ENCODE measurements around the gene PTPRT.

PTPRT gene

DNA sequence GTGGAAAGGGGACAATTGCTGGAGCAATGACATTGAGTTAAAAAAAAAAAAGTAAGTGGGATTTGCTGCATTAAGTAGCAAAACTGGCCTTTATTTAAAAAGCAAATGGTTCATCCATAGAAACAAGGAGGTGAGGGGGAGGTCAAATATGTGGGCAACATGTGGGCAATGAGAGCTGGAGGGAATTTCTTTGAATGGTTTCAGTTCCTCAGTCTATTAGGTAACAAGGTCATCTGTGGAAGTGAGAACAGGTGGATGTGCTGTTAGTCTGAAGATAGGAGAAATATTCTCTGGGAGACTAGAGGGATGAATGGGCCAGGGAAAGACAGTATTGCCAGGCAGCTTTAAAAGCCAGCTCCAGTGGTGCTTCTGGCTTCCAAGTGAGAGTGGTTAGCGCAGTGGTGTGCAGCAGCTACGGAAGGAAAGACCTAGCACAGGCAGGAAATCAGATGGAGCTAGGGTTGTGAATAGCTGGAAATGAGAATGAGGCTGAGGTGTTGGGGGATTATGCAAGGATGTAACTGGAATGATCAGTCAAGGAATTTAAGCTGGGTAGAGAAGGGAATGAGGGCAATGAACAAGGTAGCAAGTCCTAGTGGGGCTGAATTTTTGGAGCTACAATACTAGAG, 727.6 kb downstream of the PTPRT start (continued):
- TF ChIP-seq, protein P1, sequence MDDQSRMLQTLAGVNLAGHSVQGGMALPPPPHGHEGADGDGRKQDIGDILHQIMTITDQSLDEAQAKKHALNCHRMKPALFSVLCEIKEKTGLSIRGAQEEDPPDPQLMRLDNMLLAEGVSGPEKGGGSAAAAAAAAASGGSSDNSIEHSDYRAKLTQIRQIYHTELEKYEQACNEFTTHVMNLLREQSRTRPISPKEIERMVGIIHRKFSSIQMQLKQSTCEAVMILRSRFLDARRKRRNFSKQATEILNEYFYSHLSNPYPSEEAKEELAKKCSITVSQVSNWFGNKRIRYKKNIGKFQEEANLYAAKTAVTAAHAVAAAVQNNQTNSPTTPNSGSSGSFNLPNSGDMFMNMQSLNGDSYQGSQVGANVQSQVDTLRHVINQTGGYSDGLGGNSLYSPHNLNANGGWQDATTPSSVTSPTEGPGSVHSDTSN (CRISPR knock-in tag; IDR thresholded peaks at IDR 0.05), result no peak
- no peak for TF ChIP-seq ZNF223 (tag by site-specific recombination; IDR thresholded peaks at IDR 0.05)

- Histone ChIP-seq H3K4me3 (ENCODE audit: low read depth, low read length) (no peak overlapping the region), H3K36me3 (ENCODE audit: control insufficient read depth in 2 of 2, insufficient read depth in 1 of 2, low read length in 2 of 2) (no peaks in the 10 kb centered on the region), H3K27ac (ENCODE audit: extremely low read depth, low read depth, low read length) (no peak overlapping the region), H3K4me1 (ENCODE audit: control insufficient read depth, insufficient read depth, low read length) (no peaks in the 10 kb centered on the region), H3K9me3 (ENCODE audit: control insufficient read depth, insufficient read depth, low read depth, low read length) (no peaks in the 10 kb centered on the region)
- POLR2A ChIA-PET, result no interaction called here
- TF ChIP-seq ZIC2 (tag by site-specific recombination; IDR thresholded peaks at IDR 0.05) (no peak), ZNF2 (tag by site-specific recombination; IDR thresholded peaks at IDR 0.05) (no peak), KLF8 (tag by site-specific recombination; IDR thresholded peaks at IDR 0.05) (no peak), ZNF692 (tag by site-specific recombination; IDR thresholded peaks at IDR 0.05) (no peak), ZNF513 (tag by site-specific recombination; IDR thresholded peaks at IDR 0.05) (no peak), ZNF580 (tag by site-specific recombination; IDR thresholded peaks at IDR 0.05) (no peak), ZNF433 (tag by site-specific recombination; IDR thresholded peaks at IDR 0.05; ENCODE audit: low read depth) (no peak), ZNF274 (IDR thresholded peaks at IDR 0.05; ENCODE audit: low read length) (no peak), ZNF274 (tag by site-specific recombination; IDR thresholded peaks at IDR 0.05; ENCODE audit: borderline replicate concordance) (no peak), ZBTB21 (tag by site-specific recombination; IDR thresholded peaks at IDR 0.05) (no peak), ZNF121 (tag by site-specific recombination; IDR thresholded peaks at IDR 0.05) (no peak), ZNF621 (tag by site-specific recombination; IDR thresholded peaks at IDR 0.05) (no peak), ZNF23 (tag by site-specific recombination; IDR thresholded peaks at IDR 0.05; ENCODE audit: borderline replicate concordance) (no peak), ZNF280C (tag by site-specific recombination; IDR thresholded peaks at IDR 0.05) (no peak), ZNF529 (tag by site-specific recombination; IDR thresholded peaks at IDR 0.05; ENCODE audit: insufficient replicate concordance) (no peak), GLI4 (tag by site-specific recombination; IDR thresholded peaks at IDR 0.05) (no peak), ZNF324 (tag by site-specific recombination; IDR thresholded peaks at IDR 0.05) (no peak), SP7 (tag by site-specific recombination; IDR thresholded peaks at IDR 0.05) (no peak), ZBTB1 (tag by site-specific recombination; IDR thresholded peaks at IDR 0.05) (no peak)
- TF ChIP-seq, protein P2, sequence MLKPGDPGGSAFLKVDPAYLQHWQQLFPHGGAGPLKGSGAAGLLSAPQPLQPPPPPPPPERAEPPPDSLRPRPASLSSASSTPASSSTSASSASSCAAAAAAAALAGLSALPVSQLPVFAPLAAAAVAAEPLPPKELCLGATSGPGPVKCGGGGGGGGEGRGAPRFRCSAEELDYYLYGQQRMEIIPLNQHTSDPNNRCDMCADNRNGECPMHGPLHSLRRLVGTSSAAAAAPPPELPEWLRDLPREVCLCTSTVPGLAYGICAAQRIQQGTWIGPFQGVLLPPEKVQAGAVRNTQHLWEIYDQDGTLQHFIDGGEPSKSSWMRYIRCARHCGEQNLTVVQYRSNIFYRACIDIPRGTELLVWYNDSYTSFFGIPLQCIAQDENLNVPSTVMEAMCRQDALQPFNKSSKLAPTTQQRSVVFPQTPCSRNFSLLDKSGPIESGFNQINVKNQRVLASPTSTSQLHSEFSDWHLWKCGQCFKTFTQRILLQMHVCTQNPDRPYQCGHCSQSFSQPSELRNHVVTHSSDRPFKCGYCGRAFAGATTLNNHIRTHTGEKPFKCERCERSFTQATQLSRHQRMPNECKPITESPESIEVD (tag by site-specific recombination; IDR thresholded peaks at IDR 0.05), result no peak
- TF ChIP-seq, protein P3, sequence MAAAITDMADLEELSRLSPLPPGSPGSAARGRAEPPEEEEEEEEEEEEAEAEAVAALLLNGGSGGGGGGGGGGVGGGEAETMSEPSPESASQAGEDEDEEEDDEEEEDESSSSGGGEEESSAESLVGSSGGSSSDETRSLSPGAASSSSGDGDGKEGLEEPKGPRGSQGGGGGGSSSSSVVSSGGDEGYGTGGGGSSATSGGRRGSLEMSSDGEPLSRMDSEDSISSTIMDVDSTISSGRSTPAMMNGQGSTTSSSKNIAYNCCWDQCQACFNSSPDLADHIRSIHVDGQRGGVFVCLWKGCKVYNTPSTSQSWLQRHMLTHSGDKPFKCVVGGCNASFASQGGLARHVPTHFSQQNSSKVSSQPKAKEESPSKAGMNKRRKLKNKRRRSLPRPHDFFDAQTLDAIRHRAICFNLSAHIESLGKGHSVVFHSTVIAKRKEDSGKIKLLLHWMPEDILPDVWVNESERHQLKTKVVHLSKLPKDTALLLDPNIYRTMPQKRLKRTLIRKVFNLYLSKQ (tag by site-specific recombination; IDR thresholded peaks at IDR 0.05; ENCODE audit: borderline replicate concordance), result no peak
- CTCF ChIA-PET, result no interaction called here
Observed at GRCh38 chr20:42461291-42461690, 728.4 kb downstream of the PTPRT start.
